Activated T-helper 1 cell treated with Interleukin-2 at 50 U/mL for 16 hours (primary cell): Measurements from ENCODE around the gene TMEM33.
A peak's percentile ranks its signal among the peaks of the same experiment; 100 is the strongest.

Experiments
- DNase-seq: peaks from one replicate; pipeline ENCODE4 v3.0.0-alpha.2; 2020; ENCODE audit warnings: low read depth

TMEM33 gene

GRCh38 chr4:41940834-41941233 lies 5.6 kb downstream of the TMEM33 start:
- no peak for DNase-seq

- DNase-seq = no peak
Measured at GRCh38 chr4:41943506-41943905, 8.3 kb downstream of the TMEM33 start.

GRCh38 chr4:41944089-41944488 lies 8.9 kb downstream of the TMEM33 start:
- DNase-seq = no peak

- DNase-seq = no peak
Measured at GRCh38 chr4:41949531-41949930, 14.3 kb downstream of the TMEM33 start.

- DNase-seq = no peak
Measured at GRCh38 chr4:41957634-41958033, 22.4 kb downstream of the TMEM33 start.

- no peak for DNase-seq
Measured at GRCh38 chr4:41963105-41963504, 27.9 kb downstream of the TMEM33 start.

- DNase-seq = no peak
Measured at GRCh38 chr4:41964401-41964800, 29.2 kb downstream of the TMEM33 start.

- DNase-seq = no peak
Measured at GRCh38 chr4:41967392-41967791, 32.2 kb downstream of the TMEM33 start.

GRCh38 chr4:41969671-41970070 lies 34.4 kb downstream of the TMEM33 start:
- DNase-seq = no peak

GRCh38 chr4:41975341-41975740 lies 40.1 kb downstream of the TMEM33 start:
- DNase-seq = no peak

- no peak for DNase-seq
Measured at GRCh38 chr4:41976775-41977516, 41.7 kb downstream of the TMEM33 start.

GRCh38 chr4:41977709-41978108 lies 42.5 kb downstream of the TMEM33 start:
- no peak for DNase-seq

GRCh38 chr4:41981456-41981855 lies 46.2 kb downstream of the TMEM33 start, which contains the start of gene DCAF4L1:
TSS of gene DCAF4L1 (plus strand) at chr4:41981756. CDS start at chr4:41981793, 37 bp downstream.
- no peak for DNase-seq

- DNase-seq = no peak
Measured at GRCh38 chr4:41982716-41983115, 47.5 kb downstream of the TMEM33 start.

GRCh38 chr4:41985151-41985550 lies 49.9 kb downstream of the TMEM33 start:
- no peak for DNase-seq

- no peak for DNase-seq
Measured at GRCh38 chr4:41989994-41990364, 54.8 kb downstream of the TMEM33 start.

GRCh38 chr4:41990365-41991111 lies 55.3 kb downstream of the TMEM33 start, which contains the start of gene SLC30A9:
TSS of gene SLC30A9 (plus strand) at chr4:41990530. CDS start at chr4:41990652, 122 bp downstream.
- peak; percentile 85 for DNase-seq

- no peak for DNase-seq
Measured at GRCh38 chr4:41991916-41992767, 56.9 kb downstream of the TMEM33 start.

- DNase-seq = no peak
Measured at GRCh38 chr4:41992967-41993857, 58.0 kb downstream of the TMEM33 start.

- no peak for DNase-seq
Measured at GRCh38 chr4:41994461-41994985, 59.3 kb downstream of the TMEM33 start.

- DNase-seq = no peak
Measured at GRCh38 chr4:41998019-41998418, 62.8 kb downstream of the TMEM33 start.
